ENCODE measurements around the gene TLE3. TPM values are rescaled to one million over a fixed set of nuclear protein-coding genes. Genes with fewer than 3 reads are reported as not detected.

The TLE3 gene
- total RNA-seq, 2 experiments from 2014 or later: 159 to 167 TPM

GRCh38 chr15:70033529-70034140, 64.1 kb downstream of the TLE3 start:
- no peak overlapping the region for H3K4me3 ChIP-seq (ENCODE audit: low read length)
- TF ChIP-seq, protein P1, sequence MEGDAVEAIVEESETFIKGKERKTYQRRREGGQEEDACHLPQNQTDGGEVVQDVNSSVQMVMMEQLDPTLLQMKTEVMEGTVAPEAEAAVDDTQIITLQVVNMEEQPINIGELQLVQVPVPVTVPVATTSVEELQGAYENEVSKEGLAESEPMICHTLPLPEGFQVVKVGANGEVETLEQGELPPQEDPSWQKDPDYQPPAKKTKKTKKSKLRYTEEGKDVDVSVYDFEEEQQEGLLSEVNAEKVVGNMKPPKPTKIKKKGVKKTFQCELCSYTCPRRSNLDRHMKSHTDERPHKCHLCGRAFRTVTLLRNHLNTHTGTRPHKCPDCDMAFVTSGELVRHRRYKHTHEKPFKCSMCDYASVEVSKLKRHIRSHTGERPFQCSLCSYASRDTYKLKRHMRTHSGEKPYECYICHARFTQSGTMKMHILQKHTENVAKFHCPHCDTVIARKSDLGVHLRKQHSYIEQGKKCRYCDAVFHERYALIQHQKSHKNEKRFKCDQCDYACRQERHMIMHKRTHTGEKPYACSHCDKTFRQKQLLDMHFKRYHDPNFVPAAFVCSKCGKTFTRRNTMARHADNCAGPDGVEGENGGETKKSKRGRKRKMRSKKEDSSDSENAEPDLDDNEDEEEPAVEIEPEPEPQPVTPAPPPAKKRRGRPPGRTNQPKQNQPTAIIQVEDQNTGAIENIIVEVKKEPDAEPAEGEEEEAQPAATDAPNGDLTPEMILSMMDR (IDR thresholded peaks at IDR 0.05): no peak
- H3K4me1 Mint-ChIP-seq (ENCODE audit: low read depth): no peaks in the 10 kb centered on the region
- no peaks in the 10 kb centered on the region for H3K27me3 ChIP-seq (ENCODE audit: control insufficient read depth in 1 of 2, insufficient read depth in 2 of 2, low read length in 2 of 2)
- DNase-seq: no peak
- no peaks in the 10 kb centered on the region for H3K36me3 Mint-ChIP-seq (ENCODE audit: low read depth)
- CTCF ChIA-PET: no interaction called here
- no peaks in the 10 kb centered on the region for H3K27me3 Mint-ChIP-seq
- H3K27ac Mint-ChIP-seq: no peak overlapping the region
- H3K9me3 Mint-ChIP-seq: no peaks in the 10 kb centered on the region
- H3K4me3 Mint-ChIP-seq: no peak overlapping the region
- no peaks in the 10 kb centered on the region for H3K4me1 ChIP-seq (ENCODE audit: insufficient read depth, low read length)
- ATAC-seq (ENCODE audit: poor library complexity): no peak
- no peaks in the 10 kb centered on the region for H3K36me3 ChIP-seq (ENCODE audit: insufficient read depth, low read length)
- intact Hi-C loops (cut with DNase I, micrococcal nuclease): no loop called here
- H3K9me3 ChIP-seq (ENCODE audit: control insufficient read depth in 1 of 2, insufficient read depth in 1 of 2, low read length in 2 of 2): no peaks in the 10 kb centered on the region
- H3K27ac ChIP-seq (ENCODE audit: low read depth in 1 of 2, low read length in 2 of 2): no peak overlapping the region
- POLR2A ChIA-PET: no interaction called here

- TF ChIP-seq, protein P1 (IDR thresholded peaks at IDR 0.05): no peak
- Histone ChIP-seq H3K4me3 (ENCODE audit: low read length) (no peak overlapping the region), H3K9me3 (ENCODE audit: control insufficient read depth in 1 of 2, insufficient read depth in 1 of 2, low read length in 2 of 2) (no peaks in the 10 kb centered on the region), H3K36me3 (ENCODE audit: insufficient read depth, low read length) (no peaks in the 10 kb centered on the region), H3K4me1 (ENCODE audit: insufficient read depth, low read length) (no peaks in the 10 kb centered on the region), H3K27ac (ENCODE audit: low read depth in 1 of 2, low read length in 2 of 2) (no peak overlapping the region), H3K27me3 (ENCODE audit: control insufficient read depth in 1 of 2, insufficient read depth in 2 of 2, low read length in 2 of 2) (no peaks in the 10 kb centered on the region)
- intact Hi-C loops (cut with DNase I, micrococcal nuclease): no loop called here
- Mint-ChIP-seq H3K9me3 (no peaks in the 10 kb centered on the region), H3K36me3 (ENCODE audit: low read depth) (no peaks in the 10 kb centered on the region), H3K4me1 (ENCODE audit: low read depth) (no peaks in the 10 kb centered on the region), H3K27ac (no peak overlapping the region), H3K27me3 (no peaks in the 10 kb centered on the region), H3K4me3 (no peak overlapping the region)
- ChIA-PET POLR2A (no interaction called here), CTCF (no interaction called here)
- no peak for DNase-seq
- no peak for ATAC-seq (ENCODE audit: poor library complexity)
These were observed 64.6 kb downstream of the TLE3 start for GRCh38 chr15:70033109-70033508.

DNA sequence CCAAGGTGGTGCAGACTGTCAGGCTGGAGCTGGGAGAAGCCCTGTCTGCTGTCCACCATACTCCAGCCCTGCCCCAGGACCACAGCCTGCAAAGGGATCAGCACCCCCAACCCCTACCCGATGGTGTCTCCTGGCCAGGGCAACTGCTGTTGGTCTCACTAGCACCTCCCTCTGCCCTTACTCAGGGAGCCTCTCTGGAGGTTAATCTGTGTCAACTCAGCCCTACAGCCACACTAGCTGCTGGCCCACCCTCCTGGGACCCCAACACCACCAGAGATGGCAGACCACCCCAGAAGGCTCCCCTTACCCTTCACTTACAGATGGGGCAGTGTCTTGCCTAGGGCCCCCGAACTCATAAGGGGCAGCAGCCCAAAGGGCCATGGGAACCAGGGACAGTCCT, 65.2 kb downstream of the TLE3 start:
- Mint-ChIP-seq H3K36me3 (ENCODE audit: low read depth) (no peaks in the 10 kb centered on the region), H3K4me3 (no peak overlapping the region), H3K27me3 (no peaks in the 10 kb centered on the region), H3K9me3 (no peaks in the 10 kb centered on the region), H3K27ac (no peak overlapping the region), H3K4me1 (ENCODE audit: low read depth) (no peaks in the 10 kb centered on the region)
- no peak overlapping the region for H3K27ac ChIP-seq (ENCODE audit: low read depth in 1 of 2, low read length in 2 of 2)
- intact Hi-C loops (cut with DNase I, micrococcal nuclease): no loop called here
- ATAC-seq (ENCODE audit: poor library complexity) (no peak), DNase-seq (no peak)
- H3K27me3 ChIP-seq (ENCODE audit: control insufficient read depth in 1 of 2, insufficient read depth in 2 of 2, low read length in 2 of 2): no peaks in the 10 kb centered on the region
- POLR2A ChIA-PET: no interaction called here
- no peaks in the 10 kb centered on the region for H3K9me3 ChIP-seq (ENCODE audit: control insufficient read depth in 1 of 2, insufficient read depth in 1 of 2, low read length in 2 of 2)
- H3K4me3 ChIP-seq (ENCODE audit: low read length): no peak overlapping the region
- CTCF ChIA-PET: no interaction called here
- no peaks in the 10 kb centered on the region for H3K36me3 ChIP-seq (ENCODE audit: insufficient read depth, low read length)
- H3K4me1 ChIP-seq (ENCODE audit: insufficient read depth, low read length): no peaks in the 10 kb centered on the region
- TF ChIP-seq, protein P1 (IDR thresholded peaks at IDR 0.05): no peak
